Colonic mucosa (tissue), 4 donors: ENCODE data around the gene ARFGAP3. TPM values are rescaled to one million over a fixed set of nuclear protein-coding genes. Genes with fewer than 3 reads are reported as not detected.
"Not testable (repeated sequence)": the region's sequence is repeated elsewhere in the genome, so short reads cannot be mapped to it uniquely, and the experiment has no call there.

Experiments
- DNase-seq: peaks from one replicate; pipeline ENCODE4 v3.0.0-alpha.2; 2020
- H3K27ac ChIP-seq: fragments of 200-600 bp; one replicate; pipeline ENCODE4 v1.8.0; 2021
- H3K27me3 ChIP-seq: fragments of 200-600 bp; one replicate; pipeline ENCODE4 v1.8.0; 2021
- H3K36me3 ChIP-seq: fragments of 200-600 bp; one replicate; pipeline ENCODE4 v1.8.0; 2021
- H3K4me1 ChIP-seq: fragments of 200-600 bp; one replicate; pipeline ENCODE4 v1.8.0; 2021; ENCODE audit warnings: mild to moderate bottlenecking
- H3K4me3 ChIP-seq: fragments of 200-600 bp; one replicate; pipeline ENCODE4 v1.8.0; 2021
- H3K9ac ChIP-seq, 2 donors: one replicate each; pipeline ENCODE4 v1.7.0; 2013; ENCODE audit warnings: control low read depth in 2 of 2, low read depth in 2 of 2, low read length in 2 of 2
- H3K9me3 ChIP-seq: fragments of 200-600 bp; one replicate; pipeline ENCODE4 v1.8.0; 2021
- intact Hi-C: fragments of 100-400 bp; cut with DNase I; formaldehyde crosslinking; loops from one replicate; pipeline ENCODE4 v1.14.1; 2022
- total RNA-seq, 2 donors: library from RNA; stranded (reverse); fragmentation: NEBNext Ultra II Directional in 1 of 2; extraction: Animal tissue kit (Norgen Biotek cat#: 25700) in 1 of 2; gene quantifications; one replicate each; pipeline ENCODE4 v1.2.1, GENCODE V29; 2021
- TF ChIP-seq, protein P1 (sequence below): fragments of 200-600 bp; IDR thresholded peaks from one replicate; pipeline ENCODE4 v1.8.0; 2022; ENCODE audit warnings: antibody characterized with exemption, mild to moderate bottlenecking
- donor health status: healthy.
- donor health status: DM: no; HTN: no; CAD: no.
- donor health status: DM: no; HTN: no; CAD: no.

Gene ARFGAP3
- total RNA-seq, 2 donors from 2014 or later: 29.4 to 47.7 TPM

DNA sequence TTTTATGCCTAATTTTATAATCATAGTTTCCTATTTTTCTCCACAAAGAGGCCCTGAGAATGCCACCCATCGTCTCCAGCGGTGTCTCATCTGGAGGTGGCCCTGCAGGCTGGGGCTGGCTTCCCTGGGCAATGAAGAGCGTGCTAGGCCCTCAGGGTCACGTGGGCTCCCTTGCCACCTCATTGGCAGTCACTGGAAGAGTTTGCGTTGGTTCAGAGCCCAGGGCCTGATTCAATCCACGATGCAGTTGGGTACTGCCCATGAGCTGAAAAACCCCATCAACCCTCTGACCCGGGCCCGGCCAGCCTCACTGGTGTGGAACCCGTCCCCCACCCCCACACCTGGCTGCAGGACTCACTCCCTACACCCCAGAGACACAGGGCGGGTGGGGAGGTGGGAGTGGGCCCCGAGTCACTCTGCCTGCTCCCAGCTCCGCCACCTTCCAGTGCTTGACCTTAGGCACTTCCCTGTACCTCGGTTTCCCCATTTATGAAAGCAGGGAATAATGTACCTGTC is 93.0 kb downstream of the ARFGAP3 start:
- H3K9me3 ChIP-seq: no peaks in the 10 kb centered on the region
- H3K27me3 ChIP-seq: no peaks in the 10 kb centered on the region
- H3K4me1 ChIP-seq: no peaks in the 10 kb centered on the region
- no peaks in the 10 kb centered on the region for H3K36me3 ChIP-seq
- intact Hi-C loops: no loop called here
- H3K4me3 ChIP-seq: no peak overlapping the region
- TF ChIP-seq, protein P1, sequence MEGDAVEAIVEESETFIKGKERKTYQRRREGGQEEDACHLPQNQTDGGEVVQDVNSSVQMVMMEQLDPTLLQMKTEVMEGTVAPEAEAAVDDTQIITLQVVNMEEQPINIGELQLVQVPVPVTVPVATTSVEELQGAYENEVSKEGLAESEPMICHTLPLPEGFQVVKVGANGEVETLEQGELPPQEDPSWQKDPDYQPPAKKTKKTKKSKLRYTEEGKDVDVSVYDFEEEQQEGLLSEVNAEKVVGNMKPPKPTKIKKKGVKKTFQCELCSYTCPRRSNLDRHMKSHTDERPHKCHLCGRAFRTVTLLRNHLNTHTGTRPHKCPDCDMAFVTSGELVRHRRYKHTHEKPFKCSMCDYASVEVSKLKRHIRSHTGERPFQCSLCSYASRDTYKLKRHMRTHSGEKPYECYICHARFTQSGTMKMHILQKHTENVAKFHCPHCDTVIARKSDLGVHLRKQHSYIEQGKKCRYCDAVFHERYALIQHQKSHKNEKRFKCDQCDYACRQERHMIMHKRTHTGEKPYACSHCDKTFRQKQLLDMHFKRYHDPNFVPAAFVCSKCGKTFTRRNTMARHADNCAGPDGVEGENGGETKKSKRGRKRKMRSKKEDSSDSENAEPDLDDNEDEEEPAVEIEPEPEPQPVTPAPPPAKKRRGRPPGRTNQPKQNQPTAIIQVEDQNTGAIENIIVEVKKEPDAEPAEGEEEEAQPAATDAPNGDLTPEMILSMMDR: no peak
- no peak overlapping the region for H3K9ac ChIP-seq
- no peak overlapping the region for H3K27ac ChIP-seq
- no peak for DNase-seq

DNA sequence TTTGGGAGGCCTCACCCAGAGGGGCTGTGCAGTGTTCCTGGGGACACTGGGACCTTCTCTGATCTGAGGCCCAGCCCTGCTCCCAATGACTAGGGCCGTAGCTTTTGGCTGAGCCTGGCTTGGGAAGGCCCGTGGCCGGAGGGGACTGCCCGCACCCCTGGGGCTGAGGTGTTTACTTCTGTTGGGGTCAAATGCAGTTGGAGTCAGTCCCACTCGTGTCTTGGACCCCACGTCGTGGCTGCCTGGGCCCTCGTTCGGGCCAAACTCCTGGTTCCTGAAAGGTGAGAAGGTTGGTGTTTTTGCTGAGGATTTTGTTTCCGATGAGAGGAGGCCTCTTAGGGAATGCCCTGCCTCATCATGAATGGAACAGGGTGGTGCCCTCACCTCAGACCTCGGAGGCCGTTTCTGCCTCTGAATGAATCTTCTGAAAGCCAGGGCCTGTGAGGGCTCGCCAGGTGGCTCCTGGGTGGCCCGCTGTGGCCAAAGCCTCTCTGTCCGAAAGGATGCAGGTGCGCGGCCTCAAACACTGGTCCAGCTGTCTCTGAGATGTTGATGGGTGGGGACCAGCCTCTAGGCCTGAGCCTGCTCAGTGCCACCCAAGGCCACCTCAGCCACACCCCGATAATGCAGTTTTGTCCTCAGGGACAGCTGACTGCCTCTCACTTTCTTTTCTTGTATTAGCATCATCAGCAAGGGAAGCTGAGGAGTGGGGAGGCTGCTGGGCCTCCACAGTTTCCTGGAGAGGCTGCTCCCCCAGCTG is 96.1 kb downstream of the ARFGAP3 start:
- TF ChIP-seq, protein P1: no peak
- no peak overlapping the region for H3K9ac ChIP-seq
- intact Hi-C loops: no loop called here
- no peak overlapping the region for H3K27ac ChIP-seq
- no peaks in the 10 kb centered on the region for H3K36me3 ChIP-seq
- H3K27me3 ChIP-seq: no peaks in the 10 kb centered on the region
- H3K4me3 ChIP-seq: no peak overlapping the region
- no peak for DNase-seq
- H3K4me1 ChIP-seq: no peaks in the 10 kb centered on the region
- no peaks in the 10 kb centered on the region for H3K9me3 ChIP-seq

DNA sequence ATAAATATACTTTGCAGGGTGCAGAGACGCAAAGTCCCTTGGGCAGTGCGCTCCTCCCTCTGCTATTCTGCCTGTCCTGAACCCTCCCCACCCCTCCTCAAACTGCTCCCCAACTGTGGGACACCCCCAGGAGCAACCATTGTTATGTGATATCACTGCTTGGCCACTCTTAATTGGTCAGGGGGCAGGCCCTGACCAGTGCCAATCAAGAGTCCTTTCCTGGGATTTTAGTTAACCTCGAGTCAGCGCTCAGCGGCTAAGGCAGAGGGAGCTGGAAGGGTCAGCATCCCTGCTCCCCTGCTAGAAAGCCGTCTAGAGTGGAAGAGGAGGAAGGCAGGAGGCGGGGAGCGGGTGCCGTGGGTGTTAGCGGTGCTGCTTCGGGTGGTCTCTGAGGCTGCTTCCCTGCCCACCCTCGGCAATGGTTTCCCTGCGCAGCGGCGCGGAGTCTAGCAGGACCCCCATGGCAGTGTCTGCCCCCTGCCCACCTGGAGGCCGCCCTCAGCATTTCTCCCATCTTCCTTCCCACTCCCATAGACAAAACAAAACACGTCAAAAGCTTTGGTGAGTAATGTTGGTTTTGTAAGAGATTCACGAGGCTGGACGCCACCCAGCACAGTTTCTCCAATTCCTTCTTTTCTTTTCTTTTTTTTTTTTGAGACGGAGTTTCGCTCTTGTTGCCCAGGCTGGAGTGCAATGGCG is 98.0 kb downstream of the ARFGAP3 start:
- no peak overlapping the region for H3K4me3 ChIP-seq
- no peaks in the 10 kb centered on the region for H3K9me3 ChIP-seq
- H3K27me3 ChIP-seq: no peaks in the 10 kb centered on the region
- no peak overlapping the region for H3K9ac ChIP-seq
- no peaks in the 10 kb centered on the region for H3K36me3 ChIP-seq
- H3K4me1 ChIP-seq: no peaks in the 10 kb centered on the region
- no peak for DNase-seq
- intact Hi-C loops: no loop called here
- TF ChIP-seq, protein P1: no peak
- H3K27ac ChIP-seq: no peak overlapping the region

DNA sequence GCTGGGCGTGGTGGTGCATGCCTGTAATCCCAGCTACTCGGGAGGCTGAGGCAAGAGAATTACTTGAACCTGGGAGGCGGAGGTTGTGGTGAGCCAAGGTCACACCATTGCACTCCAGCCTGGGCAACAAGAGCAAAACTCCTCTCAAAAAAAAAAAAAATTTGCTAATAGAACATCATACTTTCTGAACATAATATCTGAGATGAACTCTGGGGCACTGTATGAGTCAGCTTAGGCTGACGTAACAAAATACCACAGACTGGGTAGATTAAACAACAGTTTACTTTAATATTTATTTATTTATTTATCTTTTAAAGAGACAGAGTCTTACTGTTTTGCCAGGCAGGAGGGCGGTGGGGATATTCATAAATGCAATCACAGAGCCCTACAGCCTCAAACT is 101.5 kb downstream of the ARFGAP3 start:
- H3K4me3 ChIP-seq, DNase-seq, intact Hi-C loops, H3K9me3 ChIP-seq, H3K36me3 ChIP-seq, H3K9ac ChIP-seq, H3K27ac ChIP-seq, H3K4me1 ChIP-seq, H3K27me3 ChIP-seq: not testable (repeated sequence)

GRCh38 chr22:42755121-42755520 is 102.0 kb downstream of the ARFGAP3 start:
- H3K4me3 ChIP-seq, H3K9ac ChIP-seq, intact Hi-C loops, H3K27ac ChIP-seq, H3K36me3 ChIP-seq, DNase-seq, H3K9me3 ChIP-seq, H3K27me3 ChIP-seq, H3K4me1 ChIP-seq: not testable (repeated sequence)

DNA sequence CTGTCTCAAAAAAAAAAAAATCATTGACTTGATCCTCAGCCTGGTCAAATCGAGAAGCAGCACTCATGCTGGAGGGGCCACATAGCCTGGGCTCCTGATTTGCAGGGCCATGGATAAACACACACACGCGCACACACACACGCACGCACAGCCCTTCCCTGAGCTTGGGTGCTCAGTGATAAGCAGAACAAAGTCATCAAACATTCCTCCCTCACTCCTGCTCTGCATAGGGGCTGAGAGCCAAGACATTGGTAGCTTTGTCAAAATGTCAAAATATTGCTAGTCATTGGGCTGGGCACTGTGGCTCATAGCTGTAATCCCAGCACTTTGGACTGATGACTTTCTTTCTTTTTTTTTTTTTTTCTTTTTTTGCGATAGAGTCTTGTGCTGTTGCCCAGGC is 102.4 kb downstream of the ARFGAP3 start:
- H3K4me1 ChIP-seq: no peaks in the 10 kb centered on the region
- H3K4me3 ChIP-seq: no peak overlapping the region
- no peaks in the 10 kb centered on the region for H3K9me3 ChIP-seq
- intact Hi-C loops: no loop called here
- no peaks in the 10 kb centered on the region for H3K36me3 ChIP-seq
- no peaks in the 10 kb centered on the region for H3K27me3 ChIP-seq
- TF ChIP-seq, protein P1: no peak
- H3K9ac ChIP-seq: no peak overlapping the region
- no peak for DNase-seq
- no peak overlapping the region for H3K27ac ChIP-seq
